CD4-positive, CD25-positive, alpha-beta regulatory T cell (primary cell): ENCODE data around the gene ATP1A3. TPM values are rescaled to one million over a fixed set of nuclear protein-coding genes. Genes with fewer than 3 reads are reported as not detected.

Source experiments
- ATAC-seq, 2 donors: fragments of 150-1000 bp; cut with Tn5 transposase; one replicate each; pipeline ENCODE4 v1.10.0; 2021; ENCODE audit warnings: low read depth in 2 of 2, moderate number of reproducible peaks in 2 of 2, moderate library complexity in 1 of 2
- DNase-seq, 3 donors: peaks; one replicate each; pipeline versions ENCODE4 v3.0.0 to v3.0.0-alpha.2; 2012 to 2022; ENCODE audit warnings: mixed read lengths in 1 of 3
- H3K27ac ChIP-seq: one replicate; pipeline ENCODE4 v1.7.0; 2013; ENCODE audit warnings: mild to moderate bottlenecking, low read length; ENCODE audit not compliant: insufficient read depth, poor library complexity, severe bottlenecking
- H3K27me3 ChIP-seq: one replicate; pipeline ENCODE4 v1.7.0; 2013; ENCODE audit warnings: low read length; ENCODE audit not compliant: control insufficient read depth, insufficient read depth
- H3K36me3 ChIP-seq: one replicate; pipeline ENCODE4 v1.7.0; 2013; ENCODE audit warnings: mild to moderate bottlenecking, low read length, moderate library complexity; ENCODE audit not compliant: control insufficient read depth, insufficient read depth
- H3K4me1 ChIP-seq: 2 replicates; pipeline ENCODE4 v1.7.0; 2013; ENCODE audit warnings: mild to moderate bottlenecking, low read length; ENCODE audit not compliant: insufficient read depth, control insufficient read depth, poor library complexity, severe bottlenecking
- H3K4me3 ChIP-seq: one replicate; pipeline ENCODE4 v1.7.0; 2013; ENCODE audit warnings: low read depth, mild to moderate bottlenecking, low read length, moderate library complexity
- H3K9me3 ChIP-seq, 2 experiments: 1 replicate in 1 of 2; 2 replicates in 1 of 2; pipeline ENCODE4 v1.7.0; 2013; ENCODE audit warnings: low read length in 2 of 2, mild to moderate bottlenecking in 1 of 2, moderate library complexity in 1 of 2; ENCODE audit not compliant: control insufficient read depth in 2 of 2
- H3K27ac Mint-ChIP-seq, 3 donors: one replicate each; pipeline ENCODE4 v1.8.0; 2020 to 2022; ENCODE audit warnings: mild to moderate bottlenecking in 3 of 3, mixed read lengths in 3 of 3, moderate library complexity in 2 of 3
- H3K27me3 Mint-ChIP-seq: one replicate; pipeline ENCODE4 v1.8.0; 2022; ENCODE audit warnings: mild to moderate bottlenecking, mixed read lengths
- H3K36me3 Mint-ChIP-seq: one replicate; pipeline ENCODE4 v1.8.0; 2020; ENCODE audit warnings: mixed read lengths
- H3K4me1 Mint-ChIP-seq, 4 donors: one replicate each; pipeline ENCODE4 v1.8.0; 2020 to 2022; ENCODE audit warnings: mixed read lengths in 4 of 4, mild to moderate bottlenecking in 1 of 4
- H3K4me3 Mint-ChIP-seq, 4 donors: one replicate each; pipeline ENCODE4 v1.8.0; 2020 to 2022; ENCODE audit warnings: mild to moderate bottlenecking in 4 of 4, mixed read lengths in 4 of 4, moderate library complexity in 3 of 4
- H3K9me3 Mint-ChIP-seq, 7 donors: one replicate each; pipeline ENCODE4 v1.8.0; 2020 to 2022; ENCODE audit warnings: mixed read lengths in 7 of 7, mild to moderate bottlenecking in 3 of 7, moderate library complexity in 2 of 7
- polyA plus RNA-seq, 4 donors: library from polyadenylated mRNA; unstranded; fragments of 300-500 nt; fragmentation: Illumina TruSeq; gene quantifications; one replicate each; pipeline ENCODE4 v1.2.3, GENCODE V29; 2021
- total RNA-seq: library from RNA; stranded (reverse); gene quantifications from one replicate; pipeline ENCODE4 v1.2.3, GENCODE V29; 2022

The ATP1A3 gene
- total and polyA plus RNA-seq, 5 donors from 2014 or later, result 0.92 to 11.1 (median 1.9) TPM

DNA sequence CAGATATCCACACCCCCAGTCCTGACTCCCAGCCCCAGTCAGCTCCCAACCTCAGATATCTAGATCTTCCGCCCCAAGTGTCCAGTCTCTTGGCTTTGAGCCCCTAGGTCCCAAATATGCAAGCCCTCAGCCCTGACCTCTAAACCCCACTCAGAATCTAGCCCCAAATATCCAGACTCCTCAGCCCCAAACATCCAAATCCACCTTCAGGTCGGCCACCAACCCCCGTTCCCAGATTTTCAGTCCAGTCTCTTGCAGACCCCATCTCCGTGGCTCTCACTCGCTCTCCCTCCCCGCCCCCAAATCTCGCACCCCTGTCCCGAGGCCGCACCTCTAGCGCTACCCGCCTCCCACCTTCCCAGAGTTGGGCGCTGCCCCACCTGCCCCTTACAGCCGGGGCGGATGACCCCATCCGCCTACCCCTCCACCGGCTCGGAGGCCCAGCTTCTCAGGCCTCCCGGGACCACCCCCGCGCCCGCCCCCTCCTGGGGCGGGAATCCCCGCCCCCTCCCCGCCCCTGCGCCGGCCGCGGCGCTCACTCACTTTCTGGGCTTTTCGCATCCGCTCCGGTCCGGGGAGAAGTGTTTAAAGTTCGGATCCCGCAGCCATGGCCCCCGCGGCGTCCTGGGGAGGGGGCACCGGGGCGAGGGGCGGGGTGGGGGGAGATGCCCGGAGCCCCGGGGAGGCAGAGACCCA, 66.4 kb downstream of the ATP1A3 start:
- Mint-ChIP-seq H3K36me3 (no peaks in the 10 kb centered on the region), H3K4me3 (peak overlapping the region in 3 of 4 donors; percentile 69 to 94 (median 85)), H3K4me1 (peaks cover 0 to 38% (median 22%) of the 10 kb centered on the region in 4 donors), H3K9me3 (peaks cover 0 to 6% (median 0%) of the 10 kb centered on the region in 7 donors), H3K27ac (no peak overlapping the region), H3K27me3 (peaks cover 13% of the 10 kb centered on the region)
- DNase-seq (peak in 1 of 3 donors; percentile 38), ATAC-seq (no peak)
- no peaks in the 10 kb centered on the region for H3K36me3 ChIP-seq
- H3K27ac ChIP-seq, result peak overlapping the region; percentile 49
- peaks cover 28% of the 10 kb centered on the region for H3K4me1 ChIP-seq
- peaks cover 4% of the 10 kb centered on the region for H3K27me3 ChIP-seq
- H3K9me3 ChIP-seq, result no peaks in the 10 kb centered on the region
- H3K4me3 ChIP-seq, result peak overlapping the region; percentile 64

DNA sequence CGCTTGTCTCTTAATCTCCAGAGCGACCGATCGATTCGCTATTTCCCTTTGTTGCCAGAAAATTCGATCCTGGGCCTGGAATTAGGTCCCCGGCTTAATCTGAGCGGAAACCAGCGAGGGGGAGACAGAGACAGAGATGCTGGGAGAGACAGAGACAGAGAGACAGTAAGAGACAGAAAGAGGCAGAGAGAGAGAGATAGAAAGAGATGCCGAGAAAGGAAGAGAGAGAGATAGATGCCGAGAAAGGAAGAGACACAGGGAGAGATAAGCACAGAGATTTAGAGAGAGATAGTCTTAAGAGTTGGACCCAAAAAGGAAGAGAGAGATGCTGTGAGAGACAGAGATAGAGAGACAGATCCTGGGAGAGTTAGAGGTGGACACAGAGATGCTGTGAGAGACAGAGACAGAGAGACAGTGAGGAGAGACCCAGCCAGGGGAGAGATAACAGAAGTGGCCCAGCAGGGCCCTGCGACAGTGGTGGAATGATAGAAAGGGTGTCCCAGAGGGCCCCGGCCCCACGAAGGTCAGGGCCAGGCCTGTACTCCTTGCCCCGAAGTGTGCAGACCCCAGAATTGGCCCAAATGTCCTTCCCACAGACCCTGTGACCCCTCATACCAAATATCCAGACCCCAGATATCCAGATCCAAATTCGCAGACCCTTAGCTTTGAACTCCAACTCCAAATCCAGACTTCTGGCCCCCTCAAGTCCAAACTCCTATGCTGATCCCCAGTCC, 67.1 kb downstream of the ATP1A3 start:
- Histone ChIP-seq H3K4me1 (peaks cover 28% of the 10 kb centered on the region), H3K36me3 (no peaks in the 10 kb centered on the region), H3K27me3 (peaks cover 4% of the 10 kb centered on the region), H3K4me3 (no peak overlapping the region), H3K9me3 (no peaks in the 10 kb centered on the region), H3K27ac (no peak overlapping the region)
- Mint-ChIP-seq H3K4me1 (peaks cover 0 to 42% (median 23%) of the 10 kb centered on the region in 4 donors), H3K4me3 (no peak overlapping the region), H3K9me3 (peaks cover 0 to 6% (median 0%) of the 10 kb centered on the region in 7 donors), H3K36me3 (no peaks in the 10 kb centered on the region), H3K27ac (no peak overlapping the region), H3K27me3 (peaks cover 18% of the 10 kb centered on the region)
- no peak for DNase-seq
- ATAC-seq, result no peak

DNA sequence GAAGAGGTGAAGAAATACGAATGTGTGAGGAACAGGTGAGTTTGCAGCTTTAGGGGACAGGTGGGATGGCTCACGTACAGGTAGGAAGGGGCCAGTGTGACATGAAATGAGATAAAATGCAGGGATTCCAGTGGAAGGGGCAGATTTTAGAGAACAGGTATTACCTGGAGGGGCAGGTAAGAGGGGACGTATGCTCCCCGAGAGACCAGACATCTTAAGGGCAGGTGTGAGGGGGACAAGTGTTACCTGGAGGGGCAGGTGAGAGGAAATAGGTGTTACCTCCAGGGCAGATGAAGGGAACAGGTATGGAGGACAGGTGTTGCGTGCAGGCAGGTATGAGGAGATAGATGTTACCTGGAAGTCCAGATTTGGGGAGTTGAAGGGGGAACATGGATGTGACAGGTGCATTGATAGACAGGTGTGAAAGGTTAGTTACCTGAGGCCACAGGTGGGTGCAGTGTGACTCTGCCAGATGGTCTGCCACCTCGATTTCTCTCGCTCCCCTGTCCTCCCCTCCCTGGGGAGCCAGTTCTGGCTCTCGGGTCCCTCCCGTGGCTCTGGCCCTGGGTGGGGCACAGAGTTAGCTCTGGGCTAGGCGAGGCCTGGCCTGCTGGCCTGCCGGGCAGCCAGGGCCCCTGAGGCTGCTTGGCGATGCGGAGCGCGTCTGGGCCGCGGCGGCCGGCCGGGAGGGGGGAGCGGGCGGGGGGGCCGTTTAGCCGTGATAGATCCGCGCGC, 67.8 kb downstream of the ATP1A3 start:
- Mint-ChIP-seq H3K9me3 (peaks cover 0 to 6% (median 0%) of the 10 kb centered on the region in 7 donors), H3K27ac (no peak overlapping the region), H3K36me3 (no peaks in the 10 kb centered on the region), H3K4me1 (peaks cover 0 to 42% (median 22%) of the 10 kb centered on the region in 4 donors), H3K27me3 (peaks cover 19% of the 10 kb centered on the region), H3K4me3 (no peak overlapping the region)
- Histone ChIP-seq H3K9me3 (no peaks in the 10 kb centered on the region), H3K36me3 (no peaks in the 10 kb centered on the region), H3K4me3 (no peak overlapping the region), H3K4me1 (peaks cover 28% of the 10 kb centered on the region), H3K27me3 (peaks cover 4% of the 10 kb centered on the region), H3K27ac (no peak overlapping the region)
- DNase-seq (no peak), ATAC-seq (no peak)

DNA sequence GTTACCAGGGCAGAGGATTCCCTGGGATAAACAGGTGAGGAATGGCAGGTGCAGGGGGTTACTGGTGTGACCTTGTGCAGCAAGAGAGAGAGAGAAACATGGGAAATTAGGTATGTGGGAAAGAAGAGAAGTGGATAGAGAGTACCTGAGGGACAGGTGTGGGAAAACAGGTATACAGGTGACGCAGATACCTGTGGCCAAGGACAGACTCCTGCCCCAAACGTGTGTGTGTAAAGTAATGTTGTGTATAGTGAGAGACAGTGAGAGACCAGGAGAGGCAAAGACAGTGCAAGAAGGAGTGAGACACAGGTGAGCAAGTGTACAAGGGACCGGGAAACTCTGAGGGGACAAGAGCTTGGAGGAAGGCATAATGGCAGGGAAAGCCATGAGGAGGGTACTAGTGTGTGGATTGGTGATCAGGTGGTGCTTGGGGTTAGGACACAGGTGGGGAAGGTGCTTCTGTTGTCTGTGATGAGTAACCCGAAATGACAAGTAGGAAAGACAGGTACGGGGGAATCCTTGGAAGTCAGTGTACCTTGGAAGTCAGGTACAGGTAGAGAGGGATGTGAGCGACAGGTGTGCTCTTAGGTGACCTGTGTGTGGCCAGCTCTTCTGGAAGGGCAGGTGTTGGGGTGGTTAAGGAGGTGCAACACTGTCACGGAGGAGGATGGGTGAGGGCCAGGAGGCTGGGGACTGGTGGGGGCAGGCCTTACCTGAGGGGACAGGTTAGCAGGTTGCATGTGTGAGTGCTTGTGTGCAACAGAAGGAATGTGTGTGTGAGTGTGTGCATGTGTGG, 68.6 kb downstream of the ATP1A3 start:
- Mint-ChIP-seq H3K9me3 (peaks cover 0 to 6% (median 0%) of the 10 kb centered on the region in 7 donors), H3K36me3 (no peaks in the 10 kb centered on the region), H3K4me1 (peaks cover 0 to 36% (median 20%) of the 10 kb centered on the region in 4 donors), H3K27me3 (peaks cover 19% of the 10 kb centered on the region), H3K27ac (no peak overlapping the region), H3K4me3 (no peak overlapping the region)
- DNase-seq (no peak), ATAC-seq (no peak)
- H3K27me3 ChIP-seq, result peaks cover 4% of the 10 kb centered on the region
- H3K9me3 ChIP-seq, result no peaks in the 10 kb centered on the region
- H3K4me3 ChIP-seq, result no peak overlapping the region
- no peaks in the 10 kb centered on the region for H3K36me3 ChIP-seq
- H3K27ac ChIP-seq, result no peak overlapping the region
- peaks cover 28% of the 10 kb centered on the region for H3K4me1 ChIP-seq

DNA sequence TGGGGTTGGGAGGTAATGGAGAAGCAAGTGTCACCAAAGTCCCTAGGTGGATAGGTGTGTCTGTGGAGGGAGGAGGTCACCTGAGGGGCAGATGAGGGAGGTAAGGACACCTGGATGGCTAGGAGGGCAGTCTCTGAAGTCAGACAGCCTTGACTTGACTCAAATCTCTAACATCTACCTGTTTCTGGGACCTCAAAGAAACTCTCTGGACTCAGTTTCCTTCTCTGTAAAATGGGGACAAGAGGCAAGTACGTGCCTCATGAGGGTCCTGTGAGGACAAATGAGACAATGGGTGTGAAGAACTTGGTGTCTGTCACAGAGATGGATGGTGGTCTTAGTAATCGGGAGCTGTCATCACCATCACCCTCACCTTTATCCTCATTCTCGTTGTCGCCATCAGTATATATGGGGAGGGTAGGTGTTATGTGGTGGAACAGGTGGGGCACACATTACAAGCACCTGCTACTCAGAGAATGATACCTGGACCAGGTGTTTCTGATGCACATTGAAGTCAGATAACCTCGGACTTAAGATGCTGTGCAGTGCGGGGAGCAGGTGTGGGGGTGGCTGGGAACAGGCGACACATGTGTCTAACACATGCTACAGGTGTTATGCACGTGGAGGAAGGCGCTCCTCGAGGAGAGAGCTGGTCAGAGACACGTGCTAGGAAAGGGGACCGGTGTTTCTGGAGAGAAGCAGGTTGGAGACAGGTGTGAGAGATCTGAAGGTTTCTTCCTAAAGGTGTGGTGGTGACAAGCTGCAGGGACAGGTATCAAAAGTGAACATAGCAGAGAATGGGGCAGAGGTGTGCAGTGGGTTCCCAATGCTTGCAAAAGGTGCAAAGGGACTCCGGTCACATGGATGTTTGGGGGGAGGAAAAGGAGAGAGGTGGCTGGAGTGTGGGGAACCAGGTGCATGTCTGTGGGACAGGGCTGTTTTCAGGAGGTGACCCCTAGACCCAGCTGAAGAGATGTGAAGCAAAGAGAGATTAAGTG, 69.6 kb downstream of the ATP1A3 start:
- H3K36me3 Mint-ChIP-seq, result no peaks in the 10 kb centered on the region
- H3K9me3 Mint-ChIP-seq, result peaks cover 0 to 6% (median 0%) of the 10 kb centered on the region in 7 donors
- no peak overlapping the region for H3K4me3 Mint-ChIP-seq
- H3K27me3 Mint-ChIP-seq, result peaks cover 12% of the 10 kb centered on the region
- no peak overlapping the region for H3K4me3 ChIP-seq
- no peak for DNase-seq
- no peak overlapping the region for H3K27ac Mint-ChIP-seq
- H3K27me3 ChIP-seq, result no peaks in the 10 kb centered on the region
- H3K36me3 ChIP-seq, result no peaks in the 10 kb centered on the region
- no peak for ATAC-seq
- no peaks in the 10 kb centered on the region for H3K9me3 ChIP-seq
- H3K4me1 ChIP-seq, result peaks cover 22% of the 10 kb centered on the region
- no peak overlapping the region for H3K27ac ChIP-seq
- H3K4me1 Mint-ChIP-seq, result peaks cover 0 to 26% (median 15%) of the 10 kb centered on the region in 4 donors

DNA sequence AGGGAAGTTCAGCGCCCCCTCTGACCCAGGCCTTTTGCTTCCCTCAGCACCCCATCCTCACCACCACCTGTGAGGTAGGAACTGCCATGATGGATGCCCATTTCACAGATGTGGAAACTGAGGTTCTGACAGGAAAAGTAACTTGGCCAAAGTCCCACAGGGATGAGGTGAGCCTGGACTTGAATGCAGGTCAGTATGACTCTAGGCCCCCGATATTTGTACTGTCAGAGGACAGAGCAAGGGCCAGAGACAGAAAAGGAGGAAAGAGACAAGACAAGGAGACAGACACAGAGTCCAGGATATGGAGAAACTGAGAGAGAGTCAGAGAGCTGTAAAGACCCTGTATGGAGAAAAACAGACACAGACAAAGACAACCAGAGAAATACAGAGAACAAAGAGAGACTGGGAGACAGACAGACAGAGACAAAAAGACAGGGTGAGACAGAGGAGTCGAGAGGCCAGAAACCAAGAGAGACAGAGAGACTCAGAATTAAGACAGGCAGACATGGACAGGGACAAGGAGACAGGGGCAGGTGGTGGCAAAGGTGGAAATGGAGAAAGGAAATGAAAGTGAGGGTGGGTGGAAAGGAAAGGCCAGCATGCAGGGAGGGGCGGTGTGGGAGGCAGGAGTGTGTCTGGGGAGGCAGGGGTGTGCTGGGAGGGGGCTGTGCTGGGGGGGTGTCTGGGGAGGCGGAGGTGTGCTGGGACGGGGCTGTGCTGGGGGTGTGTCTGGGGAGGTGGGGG, 70.8 kb downstream of the ATP1A3 start:
- H3K9me3 Mint-ChIP-seq, result peaks cover 0 to 5% (median 0%) of the 10 kb centered on the region in 7 donors
- peaks cover 10% of the 10 kb centered on the region for H3K4me1 ChIP-seq
- peaks cover 12% of the 10 kb centered on the region for H3K27me3 Mint-ChIP-seq
- no peak overlapping the region for H3K27ac ChIP-seq
- H3K27me3 ChIP-seq, result no peaks in the 10 kb centered on the region
- H3K36me3 Mint-ChIP-seq, result no peaks in the 10 kb centered on the region
- ATAC-seq (no peak), DNase-seq (no peak)
- H3K27ac Mint-ChIP-seq, result peak overlapping the region in 2 of 3 donors; percentile 27 to 82
- H3K4me1 Mint-ChIP-seq, result peaks cover 0 to 19% (median 7%) of the 10 kb centered on the region in 4 donors
- no peaks in the 10 kb centered on the region for H3K9me3 ChIP-seq
- H3K4me3 ChIP-seq, result no peak overlapping the region
- H3K4me3 Mint-ChIP-seq, result peak overlapping the region in 2 of 4 donors; percentile 2 to 39
- no peaks in the 10 kb centered on the region for H3K36me3 ChIP-seq
